CD4-positive, alpha-beta T cell treated with Interleukin-21 for 1 hour (primary cell): ENCODE results near the gene NKX2-4.
"Not testable (repeated sequence)": the region's sequence is repeated elsewhere in the genome, so short reads cannot be mapped to it uniquely, and the experiment has no call there.

Experiments used
- DNase-seq: peaks from one replicate; pipeline ENCODE4 v3.0.0-alpha.2; 2020

NKX2-4 gene

DNA sequence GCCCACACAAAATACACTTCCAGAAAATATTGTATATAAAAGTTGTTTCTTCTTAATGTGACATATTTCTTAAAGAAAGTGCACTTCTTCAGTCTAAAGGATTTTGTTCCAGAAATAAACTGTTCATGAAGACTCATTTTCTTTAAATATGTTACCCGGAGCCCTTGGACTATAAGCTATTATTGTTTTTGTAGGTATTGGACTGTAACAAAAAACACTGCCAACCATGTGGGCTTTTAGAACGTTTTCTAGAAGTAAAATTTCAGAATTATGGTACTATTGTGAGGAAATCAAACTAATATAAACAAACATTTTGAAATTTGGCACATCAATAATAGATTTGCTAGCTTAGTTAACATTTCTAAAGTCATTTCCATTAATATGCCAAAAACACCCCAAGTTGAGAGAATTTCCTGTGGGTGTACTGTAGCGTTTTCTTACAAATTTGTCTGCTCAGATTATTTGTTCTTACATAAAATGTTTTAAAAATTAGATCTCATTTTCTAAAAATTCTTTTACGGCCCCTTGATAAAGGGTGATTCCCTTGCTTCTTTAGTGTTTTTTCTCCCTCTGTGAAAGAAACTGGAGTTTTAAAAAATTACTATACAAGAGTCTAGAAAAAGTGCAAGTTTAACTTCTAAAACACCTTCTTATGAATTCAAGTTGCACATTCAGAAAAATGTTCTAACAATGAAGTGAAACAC, 3.4 kb downstream of the NKX2-4 start:
- DNase-seq = no peak

DNA sequence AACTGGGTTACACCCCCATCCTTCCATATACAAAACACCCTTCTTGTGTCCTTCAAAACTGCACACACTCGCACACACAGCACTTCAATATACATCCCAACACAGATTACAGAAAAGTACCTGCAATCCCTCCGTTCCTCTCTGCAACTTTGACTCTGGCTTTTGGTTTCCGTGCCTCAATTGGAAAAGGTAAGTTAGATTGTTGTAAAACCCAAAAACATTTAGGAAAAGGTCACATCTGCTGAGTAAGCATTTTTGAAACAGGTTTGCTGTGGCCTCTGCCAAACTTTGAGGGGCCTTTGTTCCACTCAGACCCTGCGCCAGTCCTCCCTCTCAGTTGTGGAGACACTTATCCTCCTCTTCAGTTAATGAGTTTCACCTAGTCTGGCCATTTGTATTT, 4.2 kb downstream of the NKX2-4 start:
- DNase-seq = no peak

DNA sequence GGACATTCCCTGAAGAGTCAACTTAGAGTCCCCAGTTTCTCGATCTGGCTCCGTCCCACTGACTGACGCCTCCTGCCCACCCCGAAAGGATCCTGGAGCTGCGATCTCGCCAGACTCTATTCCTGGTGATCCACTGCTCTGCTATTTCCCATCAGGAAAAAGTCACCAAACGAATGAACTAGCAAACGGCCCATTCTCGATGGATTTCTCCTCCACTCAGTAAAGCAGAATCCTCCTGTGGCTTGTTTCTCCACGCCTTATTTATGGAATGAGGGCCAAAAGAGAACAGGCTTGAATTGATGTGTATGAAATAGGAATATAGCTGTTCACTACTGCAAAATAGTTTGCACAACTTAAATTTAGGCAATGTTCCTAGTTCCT, 5.4 kb downstream of the NKX2-4 start:
- no peak for DNase-seq

DNA sequence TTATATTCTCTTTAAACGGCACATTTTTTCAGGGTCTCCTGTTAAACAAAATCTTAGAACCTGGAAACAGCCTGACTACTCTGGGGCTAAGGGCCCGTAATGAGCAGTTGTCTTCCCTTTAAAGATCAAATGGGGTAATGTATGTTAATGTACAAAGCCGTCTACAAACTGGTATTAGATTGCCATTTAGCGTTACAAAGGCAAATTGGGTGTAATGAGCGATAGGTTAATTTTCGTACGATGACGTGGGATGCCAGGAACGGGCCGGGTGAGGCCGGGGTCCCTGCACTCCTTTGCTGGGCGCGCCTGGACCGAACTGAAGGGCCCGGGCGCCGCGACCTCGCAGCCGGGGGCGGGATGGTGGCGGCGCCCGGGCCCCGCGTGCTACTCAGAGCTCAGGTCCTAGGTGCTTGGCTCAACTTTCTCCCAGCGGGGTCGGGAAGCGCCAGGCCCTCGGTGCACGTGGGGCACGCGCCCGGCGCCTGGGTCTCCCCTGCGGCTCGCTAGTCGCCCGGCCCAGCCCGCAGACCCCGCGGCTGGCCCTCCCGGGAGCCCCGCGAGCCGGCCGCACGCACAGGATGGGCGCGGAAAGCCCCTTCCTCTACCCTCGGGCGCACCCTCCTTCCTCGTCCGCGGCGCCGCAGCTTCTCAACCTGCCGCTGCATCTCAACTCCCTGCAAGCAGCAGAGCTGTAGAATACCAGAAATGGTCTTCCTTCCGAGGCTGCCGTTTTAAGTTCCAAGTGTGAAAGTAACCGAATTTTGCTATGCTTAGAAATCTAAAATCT, 5.9 kb downstream of the NKX2-4 start:
- DNase-seq = no peak

DNA sequence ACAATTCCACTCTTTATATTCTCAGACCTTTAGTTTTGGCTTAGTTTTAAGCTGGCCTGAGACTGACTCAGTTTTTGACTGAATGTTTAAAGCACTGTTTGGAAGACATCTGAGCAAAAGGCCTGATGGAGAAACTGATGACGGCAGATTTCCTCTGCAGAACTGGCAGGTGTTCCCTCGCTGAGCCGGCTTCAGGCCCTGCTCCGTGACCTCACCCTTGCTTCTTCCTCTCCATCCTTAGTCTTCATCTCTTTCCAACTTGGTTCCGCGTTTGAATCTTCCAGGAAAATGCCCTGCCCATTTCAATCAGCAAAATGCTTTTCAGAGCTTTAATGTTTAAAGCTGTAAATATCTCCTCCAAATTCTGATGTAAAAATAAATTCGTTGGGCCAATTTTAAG, 6.6 kb downstream of the NKX2-4 start:
- no peak for DNase-seq

DNA sequence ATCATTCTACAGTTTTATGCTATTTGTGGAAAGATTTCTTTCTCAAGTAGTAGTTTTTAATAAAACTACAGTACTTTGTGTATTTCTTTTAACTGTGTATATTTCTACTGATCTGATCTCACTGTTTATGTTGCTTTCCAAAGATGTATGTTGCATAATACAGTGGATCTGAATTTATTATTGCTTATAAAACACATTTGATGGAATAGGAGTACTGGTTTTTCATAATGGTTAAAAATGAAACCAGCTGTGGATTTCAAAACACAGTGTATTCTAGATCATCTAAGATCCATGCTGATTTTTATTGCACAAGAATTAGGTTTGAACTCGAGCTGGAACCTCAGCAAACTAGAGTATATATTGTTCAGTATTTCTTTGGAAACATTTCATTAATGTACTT, 8.0 kb downstream of the NKX2-4 start:
- DNase-seq = no peak

DNA sequence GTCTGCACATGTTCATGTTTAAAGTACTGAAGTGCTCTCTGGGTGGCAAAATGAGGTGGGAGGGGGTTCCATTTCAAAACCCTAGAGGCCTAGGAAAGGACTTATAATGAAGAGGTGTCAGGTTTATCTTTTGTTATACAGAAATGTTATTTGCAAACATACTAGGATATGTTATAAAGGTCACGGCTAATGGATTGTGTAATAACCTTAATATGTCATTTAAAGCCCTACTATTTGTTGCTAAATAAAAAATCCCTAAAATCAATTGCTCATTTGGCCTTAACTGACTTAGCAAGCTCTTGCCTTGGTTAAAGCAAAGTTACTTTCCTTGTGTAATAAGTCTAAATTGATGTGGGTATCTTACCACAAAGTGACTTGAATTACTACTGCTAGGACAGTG, 8.8 kb downstream of the NKX2-4 start:
- DNase-seq = no peak

DNA sequence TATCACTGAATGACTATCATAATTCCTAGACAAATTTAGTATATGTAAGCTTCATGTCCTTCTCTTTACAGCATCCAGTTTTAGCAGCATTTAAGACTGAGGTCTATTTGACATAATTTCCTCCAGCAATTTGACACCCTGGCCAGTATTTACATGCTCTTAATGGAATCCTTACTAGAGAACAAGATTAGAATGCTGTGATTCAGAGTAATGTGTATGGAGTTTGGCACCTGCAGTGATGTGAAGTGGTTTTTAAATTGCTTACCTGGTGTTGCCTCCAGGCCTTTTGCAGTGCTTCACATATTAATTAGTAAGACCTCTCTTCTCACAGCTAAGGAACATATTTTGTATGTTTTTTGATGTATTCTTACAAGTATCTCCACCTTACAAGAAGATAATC, 9.8 kb downstream of the NKX2-4 start:
- DNase-seq = no peak

DNA sequence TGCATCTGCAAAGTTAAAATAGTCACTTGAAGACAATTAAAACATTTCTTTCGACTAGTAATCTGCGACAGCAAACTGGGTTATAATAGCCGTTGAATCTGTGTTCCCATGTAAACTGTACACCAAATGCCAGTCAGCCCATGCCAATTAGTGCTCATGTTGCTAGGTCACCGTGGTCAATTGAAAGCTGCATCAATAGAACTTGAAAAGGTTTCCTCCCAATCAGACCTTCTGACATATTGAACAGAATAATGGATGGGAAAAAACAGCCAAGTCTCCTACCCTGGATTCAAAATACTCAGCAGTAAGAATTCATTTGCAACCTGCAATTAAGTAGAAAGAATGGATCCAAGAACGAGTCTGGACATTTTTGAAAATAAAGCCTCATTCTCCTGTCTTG, 11.2 kb downstream of the NKX2-4 start:
- no peak for DNase-seq

DNA sequence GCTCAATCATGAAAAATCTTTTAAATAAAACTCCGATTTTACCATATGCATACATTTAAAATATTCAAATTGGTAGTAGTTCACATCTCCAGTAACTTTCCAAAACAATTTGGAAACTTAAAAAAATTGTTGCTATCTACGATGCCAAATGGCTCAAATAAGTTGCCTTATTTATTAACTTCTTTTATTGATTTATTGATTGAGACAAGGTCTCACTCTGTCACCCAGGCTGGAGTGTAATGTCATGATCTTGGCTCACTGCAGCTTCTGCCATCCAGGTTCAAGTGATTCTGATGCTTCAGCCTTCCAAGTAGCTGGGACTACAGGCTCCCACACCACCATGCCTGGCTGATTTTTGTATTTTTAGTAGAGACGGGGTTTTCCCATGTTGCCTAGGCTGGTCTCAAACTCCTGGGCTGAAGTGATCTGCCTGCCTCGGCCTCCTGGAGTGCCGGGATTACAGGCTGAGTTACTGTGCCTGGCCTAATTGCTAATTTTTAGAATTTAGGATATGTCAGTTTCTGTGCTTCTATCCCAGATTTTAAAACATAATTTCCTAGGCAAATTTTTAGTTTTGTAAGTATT, 12.9 kb downstream of the NKX2-4 start:
- DNase-seq = no peak

DNA sequence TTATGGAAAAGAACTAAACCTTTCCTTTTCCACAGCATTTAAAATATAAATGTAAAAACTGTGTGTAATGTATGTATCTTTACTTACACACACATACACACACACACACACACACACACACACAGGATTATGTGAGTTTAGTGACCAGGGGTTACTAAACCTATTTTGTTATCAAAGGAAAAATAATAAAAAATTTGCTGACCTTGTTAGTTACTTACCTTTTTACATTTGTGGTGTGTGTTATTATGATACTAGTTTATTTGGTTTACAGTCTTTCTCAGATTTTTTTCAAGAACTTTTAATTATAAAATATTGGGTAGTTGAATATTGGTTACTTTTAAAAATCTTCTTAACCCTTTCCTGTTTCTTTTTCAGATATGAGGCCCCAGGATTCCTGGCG, 15.7 kb downstream of the NKX2-4 start:
- DNase-seq = no peak

DNA sequence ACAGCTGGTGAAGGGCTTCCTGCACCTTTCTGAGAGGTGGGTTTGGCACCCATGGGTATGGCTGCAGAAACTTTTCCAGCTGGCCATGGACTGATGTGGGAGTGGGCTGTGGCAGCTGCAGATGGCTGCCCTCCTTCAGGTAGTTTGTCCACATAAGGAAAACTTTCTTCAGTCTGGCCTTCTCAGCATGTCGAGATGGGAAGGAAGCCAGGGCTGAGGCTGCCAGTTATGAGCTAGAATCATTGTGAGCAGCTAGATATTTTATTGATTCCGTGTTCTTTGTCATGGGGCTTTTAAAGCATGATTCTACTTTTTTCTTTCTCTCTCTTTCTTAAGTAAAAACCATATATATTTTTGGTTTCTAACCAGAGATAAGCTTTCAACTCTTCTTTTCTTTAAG, 16.6 kb downstream of the NKX2-4 start:
- no peak for DNase-seq

DNA sequence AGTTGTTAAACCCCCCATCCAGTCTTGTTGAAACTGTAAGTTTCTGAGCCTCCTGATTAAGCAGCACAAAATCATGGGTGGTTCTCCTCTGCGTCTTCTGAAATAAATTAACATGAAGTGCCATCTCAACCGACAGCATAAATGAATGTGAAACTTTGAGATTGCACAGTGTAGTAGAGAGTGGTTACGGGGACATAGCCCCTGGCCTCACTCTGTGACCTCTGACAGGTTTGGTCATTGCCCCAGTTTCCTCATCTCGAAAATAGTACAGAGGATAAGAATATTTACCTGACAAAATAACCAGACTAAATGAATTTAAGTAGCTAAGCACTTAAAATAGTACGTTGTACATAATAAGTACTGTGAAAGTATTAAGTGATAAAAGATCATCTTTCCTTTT, 19.1 kb downstream of the NKX2-4 start:
- DNase-seq = no peak

DNA sequence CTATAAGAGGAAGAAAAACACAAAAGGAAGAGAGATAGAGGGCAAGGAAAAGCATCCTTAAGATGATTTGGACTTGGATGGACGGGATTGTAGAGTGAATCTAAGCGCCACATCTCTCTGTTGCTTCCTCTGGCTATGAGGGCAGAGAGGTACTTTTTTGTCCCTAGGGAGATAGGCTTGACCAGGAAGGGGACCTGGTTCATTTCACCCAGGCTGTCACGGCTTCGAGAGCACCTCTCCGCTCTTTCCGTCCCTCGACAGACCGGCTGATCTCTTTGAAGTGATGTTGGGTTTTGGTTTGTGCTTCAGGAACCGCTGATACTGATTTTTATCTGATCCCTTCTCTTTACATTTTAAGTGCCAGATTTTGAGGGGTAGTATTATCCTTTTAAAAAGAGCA, 19.6 kb downstream of the NKX2-4 start:
- no peak for DNase-seq

DNA sequence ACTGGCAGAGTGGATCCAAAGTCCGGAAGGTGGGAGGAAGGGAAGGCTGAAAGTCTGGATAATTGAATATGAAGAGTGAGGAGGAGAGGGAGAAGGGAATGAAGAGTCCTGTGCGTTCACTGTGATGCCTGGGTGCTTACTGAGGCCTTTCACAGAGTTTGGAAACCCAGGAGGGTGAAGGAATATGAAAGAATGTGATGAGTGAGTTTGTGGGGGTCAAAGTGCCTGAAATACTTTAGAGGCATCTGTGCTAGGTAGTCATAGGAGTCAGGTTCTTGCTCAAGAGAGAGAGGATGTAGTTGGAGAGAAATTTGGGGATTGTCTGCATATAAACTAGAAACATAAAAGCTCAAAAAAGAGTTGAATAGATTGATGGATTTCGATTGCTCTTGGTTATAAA, 20.7 kb downstream of the NKX2-4 start:
- no peak for DNase-seq

DNA sequence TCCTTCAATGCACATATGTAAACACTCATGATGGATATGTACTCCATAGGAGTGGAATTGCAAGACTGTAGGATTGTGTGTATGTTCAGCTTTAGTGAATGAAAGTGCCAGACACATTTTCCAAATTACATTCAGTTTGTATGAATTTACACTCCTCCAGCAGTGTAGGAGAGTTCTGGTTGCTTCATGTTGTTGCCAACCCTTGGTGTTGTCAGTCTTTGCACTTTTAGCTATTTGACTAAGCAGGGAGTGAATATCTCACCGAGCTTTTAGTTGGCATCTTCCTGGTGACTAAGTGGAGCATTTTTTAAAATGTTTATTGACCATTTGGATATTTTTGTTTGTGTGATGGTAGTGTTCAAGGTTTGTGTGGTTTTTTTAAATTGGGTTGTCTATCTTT, 23.9 kb downstream of the NKX2-4 start:
- DNase-seq = no peak

DNA sequence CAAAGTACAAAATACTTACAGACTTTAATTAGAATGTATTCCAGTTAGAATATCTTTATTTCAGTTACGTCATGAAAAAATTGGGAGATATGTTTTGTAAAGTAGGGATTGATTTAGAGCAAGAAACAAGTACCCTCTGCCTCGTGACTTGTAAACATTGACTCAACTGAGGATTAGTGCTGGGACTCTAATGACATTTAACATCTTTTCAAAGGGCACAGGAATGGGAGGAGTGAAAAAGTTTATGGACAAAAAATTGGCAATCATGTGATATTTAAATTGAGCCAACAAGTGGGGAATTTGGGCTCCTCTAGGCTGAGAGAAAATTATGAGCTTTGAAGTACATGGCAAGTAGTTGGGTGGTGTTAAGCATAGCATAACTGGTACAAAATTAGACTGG, 25.3 kb downstream of the NKX2-4 start:
- no peak for DNase-seq

DNA sequence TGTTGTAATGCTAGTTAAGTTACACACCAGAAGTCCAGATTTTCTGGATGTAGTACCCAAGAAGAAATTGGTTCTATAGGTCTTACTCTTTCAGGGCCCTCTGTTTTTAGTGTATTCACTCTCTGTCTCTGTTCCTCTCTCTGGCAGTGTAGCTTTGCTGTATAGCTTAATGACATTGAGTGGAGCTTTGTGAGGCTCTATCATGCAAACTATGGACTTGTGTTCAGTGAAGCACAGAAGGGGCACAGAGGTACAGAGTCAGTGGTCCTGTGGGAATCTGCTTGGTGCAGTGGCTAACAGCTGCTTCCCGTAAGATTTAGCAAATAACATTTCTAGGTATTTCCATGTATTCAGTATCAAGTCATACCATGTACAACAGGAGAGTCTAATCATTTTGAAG, 26.1 kb downstream of the NKX2-4 start:
- DNase-seq = no peak

DNA sequence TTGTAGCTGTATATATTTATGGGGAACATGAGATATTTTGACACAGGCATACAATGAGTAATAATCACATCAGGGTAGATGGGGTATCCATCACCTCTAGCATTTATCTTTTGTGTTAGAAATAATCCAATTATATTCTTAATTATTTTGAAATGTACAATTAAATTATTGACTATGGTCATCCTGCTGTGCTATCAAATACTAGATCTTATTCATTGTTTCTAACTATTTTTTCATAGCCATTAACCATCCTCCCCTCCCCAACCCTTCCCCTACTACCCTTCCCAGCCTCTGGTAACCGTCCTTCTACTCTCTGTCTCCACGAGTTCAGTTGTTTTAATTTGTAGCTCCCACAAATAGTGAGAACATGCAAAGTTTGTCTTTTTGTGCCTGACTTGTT, 28.5 kb downstream of the NKX2-4 start:
- DNase-seq = no peak

DNA sequence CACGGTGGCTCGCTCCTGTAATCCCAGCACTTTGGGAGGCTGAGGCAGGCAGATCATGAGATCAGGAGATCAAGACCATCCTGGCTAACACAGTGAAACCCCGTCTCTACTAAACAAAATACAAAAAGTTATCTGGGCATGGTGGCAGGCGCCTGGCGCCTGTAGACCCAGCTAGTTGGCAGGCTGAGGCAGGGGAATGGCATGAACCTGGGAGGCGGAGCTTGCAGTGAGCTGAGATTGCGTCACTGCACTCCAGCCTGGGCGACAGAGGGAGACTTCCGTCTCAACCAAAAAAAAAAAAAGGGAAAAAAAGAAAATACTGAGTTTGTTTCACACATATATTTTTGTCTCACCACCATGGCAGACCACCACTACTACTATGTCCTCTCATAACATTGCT, 31.1 kb downstream of the NKX2-4 start:
- not testable (repeated sequence) for DNase-seq

DNA sequence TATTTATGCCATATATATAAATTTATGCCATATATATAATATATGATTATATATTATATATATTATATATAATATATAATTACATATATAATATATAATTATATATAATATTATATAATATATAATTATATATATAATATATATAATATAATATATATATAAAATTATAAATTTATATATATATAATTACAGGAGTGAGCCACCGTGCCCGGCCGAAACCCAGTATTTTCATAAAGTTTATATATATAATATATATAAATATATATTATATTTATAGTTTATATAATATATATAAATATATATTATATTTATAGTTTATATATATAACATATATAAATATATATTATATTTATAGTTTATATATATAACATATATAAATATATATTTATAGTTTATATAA, 31.6 kb downstream of the NKX2-4 start:
- no peak for DNase-seq

DNA sequence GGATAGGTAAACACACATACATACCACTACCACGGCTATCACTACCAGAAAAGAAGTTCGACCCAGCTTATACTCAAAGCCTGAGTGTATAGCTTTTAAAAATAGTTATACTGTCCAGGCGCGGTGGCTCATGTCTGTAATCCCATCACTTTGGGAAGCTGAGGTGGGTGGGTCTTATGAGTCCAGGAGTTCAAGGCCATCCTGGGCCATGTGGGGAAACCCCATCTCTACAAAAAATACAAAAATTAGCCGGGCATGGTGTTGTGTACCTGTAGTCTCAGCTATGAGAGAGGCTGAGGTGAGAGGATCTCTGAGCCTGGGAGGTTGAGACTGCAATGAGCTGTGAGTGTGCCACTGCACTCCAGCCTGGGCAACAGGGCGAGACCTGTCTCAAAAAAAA, 32.9 kb downstream of the NKX2-4 start:
- DNase-seq = no peak

DNA sequence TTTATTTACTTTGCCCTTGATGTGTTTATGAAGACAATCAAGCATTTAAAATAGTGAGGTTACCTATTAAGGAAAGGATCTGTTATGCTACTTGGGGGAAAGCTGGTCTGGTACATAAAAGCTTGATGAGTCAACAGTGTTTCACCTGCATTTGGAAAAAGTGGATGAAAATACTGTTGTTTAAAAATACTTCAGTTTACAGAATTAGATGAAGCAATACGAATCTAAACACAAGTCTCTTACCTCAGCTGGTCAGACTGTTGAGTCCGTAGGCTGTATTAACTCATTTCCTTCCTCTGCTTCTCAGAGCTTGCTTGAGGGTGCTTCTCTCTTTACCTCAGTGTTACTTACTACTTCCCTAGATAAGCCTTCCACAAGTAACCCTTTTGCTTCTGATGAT, 36.1 kb downstream of the NKX2-4 start:
- DNase-seq = no peak

DNA sequence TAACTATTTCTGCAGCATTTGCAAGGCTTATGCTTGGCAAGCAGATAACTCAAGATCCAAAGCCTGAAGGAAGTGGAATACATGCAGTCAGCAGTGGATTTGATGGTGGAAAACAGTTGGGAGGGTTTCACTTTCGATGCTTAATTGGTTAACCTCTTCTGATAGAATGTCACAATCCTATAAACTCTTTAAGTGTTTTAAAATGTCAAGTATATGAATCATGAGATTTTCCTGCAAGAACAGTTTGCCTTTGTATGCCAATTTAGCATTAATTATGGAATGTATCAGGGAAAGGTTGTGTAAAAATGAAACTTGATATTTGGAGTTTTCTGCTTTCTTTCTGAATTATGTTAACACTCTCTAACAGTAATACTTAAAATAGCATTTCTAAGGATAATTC, 36.6 kb downstream of the NKX2-4 start:
- no peak for DNase-seq

DNA sequence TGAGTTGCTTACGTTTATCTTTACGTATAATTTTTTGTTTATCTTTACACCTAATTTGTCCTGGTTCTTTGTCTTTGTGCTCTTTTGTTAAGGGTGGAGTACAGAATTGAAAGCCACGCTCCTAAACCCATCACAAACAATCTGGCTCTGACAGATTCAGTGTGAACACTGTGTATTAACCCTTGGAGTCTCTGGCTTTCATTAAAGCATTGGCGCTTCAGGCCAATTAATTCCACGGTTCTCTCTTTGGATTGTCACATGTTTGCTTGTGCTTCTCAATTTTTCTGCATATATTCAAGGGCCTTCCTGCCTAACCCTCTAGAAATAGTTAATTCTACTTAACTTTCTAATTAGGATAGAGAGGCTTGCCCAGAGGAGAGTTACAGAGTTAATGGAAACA, 38.6 kb downstream of the NKX2-4 start:
- no peak for DNase-seq
